A673 (cell line): ENCODE measurements around the gene DRC7. TPM values are rescaled to one million over a fixed set of nuclear protein-coding genes. Genes with fewer than 3 reads are reported as not detected.

Experiments
- BruUV-seq: library from RNA; stranded (reverse); fragments of 400-500 nt; replicated peaks from 2 replicates; lab custom pipeline; 2021; lab: Mats Ljungman, UMichigan
- CTCF ChIA-PET: fragments of 300-600 bp; sonication (Branson Sonifier 250); formaldehyde crosslinking; loops from one replicate; lab custom pipeline; 2022; ENCODE audit warnings: antibody characterized with exemption; lab: Charles Lee
- POLR2A ChIA-PET: fragments of 300-600 bp; sonication (Branson Sonifier 250); formaldehyde crosslinking; loops from one replicate; lab custom pipeline; 2022; ENCODE audit warnings: antibody characterized with exemption; ENCODE audit not compliant: low non-redundant PET; lab: Charles Lee
- DNase-seq: peaks from one replicate; pipeline ENCODE4 v3.0.0-alpha.2; 2015; ENCODE audit warnings: low spot score
- H3K27ac ChIP-seq: fragments of 200-600 bp; sonication (generic); 2 replicates; pipeline ENCODE4 v1.5.1; 2016; ENCODE audit warnings: mixed run types, low read depth, mild to moderate bottlenecking, mixed read lengths, antibody characterized with exemption, low read length; ENCODE audit not compliant: poor library complexity, severe bottlenecking
- H3K27me3 ChIP-seq: fragments of 200-600 bp; sonication (generic); replicated peaks from 2 replicates; pipeline ENCODE4 v1.6.1; 2017; ENCODE audit warnings: mixed run types, low read depth, mild to moderate bottlenecking, mixed read lengths, antibody characterized with exemption, low read length; ENCODE audit not compliant: insufficient read depth, poor library complexity
- H3K36me3 ChIP-seq: fragments of 200-600 bp; sonication (generic); 2 replicates; pipeline ENCODE4 v1.6.1; 2016; ENCODE audit warnings: mixed run types, mild to moderate bottlenecking, mixed read lengths, antibody characterized with exemption, low read length; ENCODE audit not compliant: insufficient read depth, poor library complexity, severe bottlenecking
- H3K4me1 ChIP-seq: fragments of 200-600 bp; sonication (generic); 2 replicates; pipeline ENCODE4 v1.6.1; 2017; ENCODE audit warnings: mixed run types, mild to moderate bottlenecking, mixed read lengths, antibody characterized with exemption, low read length; ENCODE audit not compliant: insufficient read depth, poor library complexity, severe bottlenecking
- H3K4me3 ChIP-seq: fragments of 200-600 bp; sonication (generic); 2 replicates; pipeline ENCODE4 v1.5.1; 2016; ENCODE audit warnings: low read depth, mixed run types, mild to moderate bottlenecking, mixed read lengths, low read length; ENCODE audit not compliant: poor library complexity, severe bottlenecking
- H3K9me3 ChIP-seq: fragments of 200-600 bp; sonication (generic); 2 replicates; pipeline ENCODE4 v1.6.1; 2016; ENCODE audit warnings: mixed run types, low read depth, mild to moderate bottlenecking, mixed read lengths, antibody characterized with exemption, low read length; ENCODE audit not compliant: poor library complexity, severe bottlenecking
- EZH2 ChIP-seq: fragments of 200-600 bp; sonication (generic); IDR thresholded peaks from 2 replicates; pipeline ENCODE4 v1.6.1; 2017; ENCODE audit warnings: borderline replicate concordance, low read depth, mild to moderate bottlenecking, mixed read lengths, antibody characterized with exemption, low read length; ENCODE audit not compliant: poor library complexity, severe bottlenecking
- intact Hi-C: fragments of 100-400 bp; cut with micrococcal nuclease; formaldehyde crosslinking; loops from one replicate; pipeline ENCODE4 v1.10.0; 2022; ENCODE audit not compliant: unreplicated experiment
- total RNA-seq: library from RNA; stranded (reverse); gene quantifications from 2 replicates; pipeline ENCODE4 v1.2.3, GENCODE V29; 2021
- TF ChIP-seq, protein P1 (sequence below): fragments of 300-800, 200-600 bp; sonication (generic); conservative IDR thresholded peaks from 2 replicates; pipeline ENCODE4 v1.5.1; 2017; ENCODE audit warnings: low read depth, mild to moderate bottlenecking, antibody characterized with exemption, low read length, moderate library complexity, mixed read lengths

The DRC7 gene
- total RNA-seq, 1 experiment from 2014 or later, result not detected

DNA sequence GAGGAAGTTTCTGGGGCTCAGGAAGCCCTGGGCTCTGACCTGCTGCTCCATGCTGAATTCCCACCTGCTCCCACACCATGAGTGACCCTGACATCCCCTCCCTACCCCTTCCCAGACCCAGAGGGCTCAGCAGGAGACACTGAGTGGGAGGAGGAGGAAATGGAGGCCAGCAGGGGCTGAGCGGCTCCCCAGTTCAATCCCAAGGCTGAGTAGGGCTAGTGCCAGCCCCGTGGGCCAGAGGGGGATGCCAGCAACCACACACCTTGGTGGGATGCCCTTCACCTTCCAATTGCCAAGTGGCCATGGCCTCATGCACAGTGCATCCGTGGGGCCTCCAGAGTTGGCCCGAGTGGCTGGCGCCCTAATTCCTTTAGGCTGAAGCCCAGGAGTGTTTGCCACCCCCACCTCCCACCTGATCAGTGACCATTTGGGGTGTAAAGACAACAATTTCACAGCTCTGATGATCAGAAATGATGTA, 27.5 kb upstream of the DRC7 start:
- Histone ChIP-seq H3K36me3 (no peaks in the 10 kb centered on the region), H3K4me1 (no peaks in the 10 kb centered on the region), H3K27ac (no peak overlapping the region), H3K27me3 (no peaks in the 10 kb centered on the region), H3K4me3 (no peak overlapping the region), H3K9me3 (no peaks in the 10 kb centered on the region)
- intact Hi-C loops, result no loop called here
- POLR2A ChIA-PET, result no interaction called here
- DNase-seq, result no peak
- TF ChIP-seq, protein P1, sequence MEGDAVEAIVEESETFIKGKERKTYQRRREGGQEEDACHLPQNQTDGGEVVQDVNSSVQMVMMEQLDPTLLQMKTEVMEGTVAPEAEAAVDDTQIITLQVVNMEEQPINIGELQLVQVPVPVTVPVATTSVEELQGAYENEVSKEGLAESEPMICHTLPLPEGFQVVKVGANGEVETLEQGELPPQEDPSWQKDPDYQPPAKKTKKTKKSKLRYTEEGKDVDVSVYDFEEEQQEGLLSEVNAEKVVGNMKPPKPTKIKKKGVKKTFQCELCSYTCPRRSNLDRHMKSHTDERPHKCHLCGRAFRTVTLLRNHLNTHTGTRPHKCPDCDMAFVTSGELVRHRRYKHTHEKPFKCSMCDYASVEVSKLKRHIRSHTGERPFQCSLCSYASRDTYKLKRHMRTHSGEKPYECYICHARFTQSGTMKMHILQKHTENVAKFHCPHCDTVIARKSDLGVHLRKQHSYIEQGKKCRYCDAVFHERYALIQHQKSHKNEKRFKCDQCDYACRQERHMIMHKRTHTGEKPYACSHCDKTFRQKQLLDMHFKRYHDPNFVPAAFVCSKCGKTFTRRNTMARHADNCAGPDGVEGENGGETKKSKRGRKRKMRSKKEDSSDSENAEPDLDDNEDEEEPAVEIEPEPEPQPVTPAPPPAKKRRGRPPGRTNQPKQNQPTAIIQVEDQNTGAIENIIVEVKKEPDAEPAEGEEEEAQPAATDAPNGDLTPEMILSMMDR, result no peak
- no peak for TF ChIP-seq EZH2
- CTCF ChIA-PET, result no interaction called here
- no TSS peak for BruUV-seq

DNA sequence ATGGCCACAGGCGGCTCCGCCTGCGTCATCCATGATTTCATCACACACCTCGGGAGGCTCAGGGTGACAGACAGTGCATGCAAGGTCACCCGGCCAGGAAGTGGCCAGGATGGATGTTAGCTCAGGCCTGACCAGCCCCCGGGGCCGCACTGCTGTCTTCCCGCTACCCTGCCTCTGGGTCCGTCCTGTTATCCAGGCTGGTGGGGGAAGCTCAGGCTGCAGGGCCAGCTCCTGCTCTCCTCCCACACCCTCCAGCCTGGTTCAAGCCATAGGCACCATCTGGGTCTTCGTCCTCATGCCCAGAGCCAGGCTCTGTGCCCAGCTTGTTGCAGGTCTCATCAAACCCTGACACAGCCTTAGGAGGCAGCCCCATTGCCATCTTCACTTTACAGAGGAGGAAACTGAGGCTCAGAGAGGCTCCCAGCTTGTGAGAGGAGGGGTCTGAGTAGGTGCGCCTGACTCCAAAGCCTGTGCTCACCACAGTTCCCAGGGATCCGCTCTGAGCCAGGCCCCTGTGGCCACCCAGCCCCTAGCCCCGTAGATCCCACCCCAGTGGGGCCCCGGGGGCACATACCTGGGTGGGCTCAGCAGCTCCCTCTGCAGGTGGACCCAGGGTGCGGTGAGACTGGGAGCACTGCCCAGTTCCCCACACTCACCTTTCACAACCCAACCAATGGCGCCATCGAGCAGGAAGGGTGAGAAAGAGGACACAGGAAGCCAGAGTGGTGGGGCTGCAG, 26.9 kb upstream of the DRC7 start:
- Histone ChIP-seq H3K36me3 (no peaks in the 10 kb centered on the region), H3K4me3 (no peak overlapping the region), H3K27ac (no peak overlapping the region), H3K4me1 (no peaks in the 10 kb centered on the region), H3K9me3 (no peaks in the 10 kb centered on the region), H3K27me3 (no peaks in the 10 kb centered on the region)
- ChIA-PET POLR2A (no interaction called here), CTCF (interaction anchor here (0.6 kb wide), 1 partner anchor 24 kb away, joined by 3 read pairs; no protein-coding TSS in a partner anchor)
- intact Hi-C loops, result no loop called here
- DNase-seq, result no peak
- TF ChIP-seq EZH2, result no peak
- TF ChIP-seq, protein P1, result peak; percentile 49
- BruUV-seq, result no TSS peak

DNA sequence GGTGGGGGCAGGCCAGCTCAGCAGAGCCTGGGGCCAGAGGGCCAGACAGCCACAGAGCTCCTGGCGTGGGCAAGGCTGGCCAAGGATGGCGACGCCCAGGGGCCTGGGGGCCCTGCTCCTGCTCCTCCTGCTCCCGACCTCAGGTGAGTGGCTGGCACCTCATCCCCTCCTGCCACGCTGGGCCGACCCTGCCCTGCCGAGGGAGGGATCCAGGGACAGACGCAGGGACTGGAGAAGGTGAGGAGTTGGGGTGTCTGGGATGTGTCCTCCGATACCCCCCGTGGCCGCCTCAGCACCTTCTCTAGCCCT, 26.4 kb upstream of the DRC7 start, which contains the start of gene ADGRG3:
TSS of gene ADGRG3 (plus strand) at position 44 of the 309 bp plus-strand sequence. CDS start at position 86, 42 bp downstream.
- H3K36me3 ChIP-seq, result no peaks in the 10 kb centered on the region
- H3K4me3 ChIP-seq, result no peak within 1 kb of the TSS
- H3K4me1 ChIP-seq, result no peaks in the 10 kb centered on the region
- POLR2A ChIA-PET, result no interaction called here
- CTCF ChIA-PET, result no interaction called here
- H3K27me3 ChIP-seq, result no peaks in the 10 kb centered on the region
- TF ChIP-seq EZH2, result no peak
- TF ChIP-seq, protein P1, result no peak
- no TSS peak for BruUV-seq
- DNase-seq, result no peak
- H3K27ac ChIP-seq, result no peak within 1 kb of the TSS
- H3K9me3 ChIP-seq, result no peaks in the 10 kb centered on the region
- intact Hi-C loops, result no loop called here
